ENCODE data around the gene SPPL2B.
"Not testable (repeated sequence)": the region's sequence is repeated elsewhere in the genome, so short reads cannot be mapped to it uniquely, and the experiment has no call there.

Gene SPPL2B

DNA sequence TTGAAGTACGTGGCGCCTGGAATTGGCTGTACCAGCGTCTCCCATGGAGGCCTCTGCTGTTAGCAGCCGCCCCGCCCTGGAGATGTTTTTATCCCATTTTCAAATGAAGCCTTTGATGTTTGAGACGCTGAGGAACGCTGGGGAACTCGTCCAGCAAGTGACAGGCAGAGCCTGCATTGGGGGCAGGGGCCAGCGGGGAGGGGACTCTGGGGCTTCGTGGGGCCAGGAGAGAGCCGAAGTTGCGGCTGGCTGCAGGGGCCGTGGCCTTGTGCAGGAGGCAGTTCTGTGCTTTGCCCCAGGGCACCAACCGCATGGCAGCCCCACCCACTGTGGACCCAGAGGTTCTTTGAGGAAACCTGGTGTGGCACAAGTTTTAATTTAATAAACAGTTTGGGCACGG is 13.5 kb downstream of the SPPL2B start:
- in situ Hi-C loops (cut with HindIII; ENCODE audit: low sequenced_read_pairs), result no loop called here
- TF ChIP-seq, protein P1, sequence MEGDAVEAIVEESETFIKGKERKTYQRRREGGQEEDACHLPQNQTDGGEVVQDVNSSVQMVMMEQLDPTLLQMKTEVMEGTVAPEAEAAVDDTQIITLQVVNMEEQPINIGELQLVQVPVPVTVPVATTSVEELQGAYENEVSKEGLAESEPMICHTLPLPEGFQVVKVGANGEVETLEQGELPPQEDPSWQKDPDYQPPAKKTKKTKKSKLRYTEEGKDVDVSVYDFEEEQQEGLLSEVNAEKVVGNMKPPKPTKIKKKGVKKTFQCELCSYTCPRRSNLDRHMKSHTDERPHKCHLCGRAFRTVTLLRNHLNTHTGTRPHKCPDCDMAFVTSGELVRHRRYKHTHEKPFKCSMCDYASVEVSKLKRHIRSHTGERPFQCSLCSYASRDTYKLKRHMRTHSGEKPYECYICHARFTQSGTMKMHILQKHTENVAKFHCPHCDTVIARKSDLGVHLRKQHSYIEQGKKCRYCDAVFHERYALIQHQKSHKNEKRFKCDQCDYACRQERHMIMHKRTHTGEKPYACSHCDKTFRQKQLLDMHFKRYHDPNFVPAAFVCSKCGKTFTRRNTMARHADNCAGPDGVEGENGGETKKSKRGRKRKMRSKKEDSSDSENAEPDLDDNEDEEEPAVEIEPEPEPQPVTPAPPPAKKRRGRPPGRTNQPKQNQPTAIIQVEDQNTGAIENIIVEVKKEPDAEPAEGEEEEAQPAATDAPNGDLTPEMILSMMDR (IDR thresholded peaks at IDR 0.05; ENCODE audit: low read depth, low read length), result no peak
- no peak for DNase-seq (ENCODE audit: low read depth, low spot score)

GRCh38 chr19:2342656-2343288 is 14.3 kb downstream of the SPPL2B start:
- no peak for DNase-seq (ENCODE audit: low read depth, low spot score)
- in situ Hi-C loops (cut with HindIII; ENCODE audit: low sequenced_read_pairs), result no loop called here
- TF ChIP-seq, protein P1 (IDR thresholded peaks at IDR 0.05; ENCODE audit: low read depth, low read length), result no peak
- no peak overlapping the region for H3K4me3 ChIP-seq (ENCODE audit: low read depth, low read length)

More for the DNA sequence above, 13.5 kb downstream of the SPPL2B start:
- H3K4me3 ChIP-seq (ENCODE audit: low read depth, low read length), result no peak overlapping the region

DNA sequence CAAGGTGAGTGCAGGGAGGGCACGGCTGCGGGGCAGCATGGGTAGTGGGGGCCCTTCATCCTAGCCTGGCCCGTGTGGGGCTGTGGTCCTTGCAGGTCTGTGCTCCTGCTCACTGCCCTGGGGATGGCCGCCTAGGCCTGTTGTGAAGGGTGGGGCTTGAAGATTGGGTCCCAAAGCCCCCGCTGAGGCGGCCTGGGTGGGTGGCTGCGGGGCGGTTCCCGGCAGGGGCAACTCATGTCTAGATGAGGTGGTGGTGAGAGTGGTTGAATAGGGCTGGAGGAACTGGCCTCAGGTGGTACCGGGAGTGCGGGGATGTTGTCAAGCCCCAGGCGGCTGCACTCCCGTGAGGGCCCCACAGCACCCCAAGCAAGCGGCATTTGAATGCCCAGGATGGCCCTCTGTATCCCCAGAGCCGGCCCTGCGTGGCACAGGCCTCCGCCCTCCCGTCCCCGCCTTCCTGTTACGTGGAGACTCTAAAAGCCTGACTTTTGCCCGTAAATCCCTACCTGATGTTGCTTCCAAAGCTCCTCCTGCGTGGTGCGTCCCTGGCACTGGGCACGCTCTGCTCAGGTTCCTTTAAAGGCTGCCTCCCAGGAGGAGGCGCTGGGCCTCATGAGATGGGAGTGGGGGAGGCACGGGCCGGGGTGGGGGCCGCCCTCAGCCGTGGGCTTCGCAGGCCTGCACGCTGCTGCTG is 15.0 kb downstream of the SPPL2B start:
- DNase-seq (ENCODE audit: low read depth, low spot score), result no peak
- in situ Hi-C loops (cut with HindIII; ENCODE audit: low sequenced_read_pairs), result no loop called here
- TF ChIP-seq, protein P1 (IDR thresholded peaks at IDR 0.05; ENCODE audit: low read depth, low read length), result no peak
- H3K4me3 ChIP-seq (ENCODE audit: low read depth, low read length), result no peak overlapping the region

GRCh38 chr19:2344381-2344870 is 15.9 kb downstream of the SPPL2B start:
- in situ Hi-C loops (cut with HindIII; ENCODE audit: low sequenced_read_pairs), result no loop called here
- TF ChIP-seq, protein P1 (IDR thresholded peaks at IDR 0.05; ENCODE audit: low read depth, low read length), result no peak

GRCh38 chr19:2345076-2345475 is 16.6 kb downstream of the SPPL2B start:
- in situ Hi-C loops (cut with HindIII; ENCODE audit: low sequenced_read_pairs), result no loop called here
- DNase-seq (ENCODE audit: low read depth, low spot score), result no peak
- TF ChIP-seq, protein P1 (IDR thresholded peaks at IDR 0.05; ENCODE audit: low read depth, low read length), result no peak
- H3K4me3 ChIP-seq (ENCODE audit: low read depth, low read length), result no peak overlapping the region

More at GRCh38 chr19:2344381-2344870, 15.9 kb downstream of the SPPL2B start:
- no peak for DNase-seq (ENCODE audit: low read depth, low spot score)
- no peak overlapping the region for H3K4me3 ChIP-seq (ENCODE audit: low read depth, low read length)

GRCh38 chr19:2345794-2346663 is 17.5 kb downstream of the SPPL2B start:
- H3K4me3 ChIP-seq (ENCODE audit: low read depth, low read length), result no peak overlapping the region
- no peak for DNase-seq (ENCODE audit: low read depth, low spot score)
- TF ChIP-seq, protein P1 (IDR thresholded peaks at IDR 0.05; ENCODE audit: low read depth, low read length), result no peak
- in situ Hi-C loops (cut with HindIII; ENCODE audit: low sequenced_read_pairs), result no loop called here

GRCh38 chr19:2349818-2350217 is 21.3 kb downstream of the SPPL2B start:
- DNase-seq (ENCODE audit: low read depth, low spot score); H3K4me3 ChIP-seq (ENCODE audit: low read depth, low read length); in situ Hi-C loops (cut with HindIII; ENCODE audit: low sequenced_read_pairs): not testable (repeated sequence)
